T-helper 22 cell (primary cell): ENCODE data around the gene FOXD2.

Source experiments
- DNase-seq: peaks from one replicate; pipeline ENCODE4 v3.0.0-alpha.2; 2020; ENCODE audit warnings: low read depth

Gene FOXD2

DNA sequence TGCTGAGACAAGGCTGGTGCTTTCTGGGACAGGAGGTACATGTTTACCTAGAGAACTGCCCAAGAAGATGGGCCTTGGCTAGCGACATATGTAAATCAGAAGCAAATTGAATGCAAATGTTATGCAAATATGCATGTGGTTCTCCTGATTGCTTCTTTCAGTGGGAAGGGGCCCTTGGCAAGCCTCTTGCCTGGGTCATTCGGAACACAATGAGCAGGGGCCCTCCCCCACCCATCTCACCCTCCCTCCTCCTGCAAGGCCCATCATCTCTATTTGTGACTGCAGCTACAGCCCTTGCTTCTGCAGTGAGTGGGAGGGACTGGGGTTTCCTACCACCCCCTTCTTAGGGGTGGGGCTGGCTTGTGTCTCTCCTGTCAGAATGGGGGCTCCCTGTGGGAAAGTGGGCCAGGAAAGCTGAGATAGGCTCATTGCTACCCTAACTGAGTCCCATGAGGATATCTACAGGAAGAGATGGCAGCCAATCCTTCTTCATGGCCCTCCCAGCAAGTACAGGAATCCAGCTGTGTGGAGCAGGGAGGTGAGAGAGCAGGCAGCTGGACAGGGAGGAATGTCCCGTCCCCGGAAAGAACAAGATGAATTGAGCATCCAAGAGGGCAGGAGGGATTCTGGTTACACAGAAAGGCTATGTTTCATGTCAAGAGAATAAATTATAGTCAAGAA lies 31.0 kb downstream of the FOXD2 start:
- no peak for DNase-seq

DNA sequence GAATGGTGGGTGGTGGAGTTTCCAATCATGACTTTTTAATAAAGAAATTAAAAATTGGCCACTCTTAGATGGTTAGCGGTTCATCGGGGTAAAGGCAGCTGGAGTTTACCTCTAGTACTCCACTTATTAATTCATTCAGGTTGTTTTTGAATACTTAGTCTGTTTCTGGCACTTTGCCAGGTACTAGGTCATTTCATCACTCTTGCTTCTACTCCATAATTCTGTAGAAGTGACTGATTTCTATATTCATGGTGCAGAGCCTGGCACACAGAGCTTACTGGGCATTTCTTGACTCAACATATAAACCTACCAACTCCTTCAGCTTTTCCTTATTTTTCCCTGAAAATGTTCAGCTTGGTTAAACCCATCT lies 31.5 kb downstream of the FOXD2 start:
- no peak for DNase-seq

DNA sequence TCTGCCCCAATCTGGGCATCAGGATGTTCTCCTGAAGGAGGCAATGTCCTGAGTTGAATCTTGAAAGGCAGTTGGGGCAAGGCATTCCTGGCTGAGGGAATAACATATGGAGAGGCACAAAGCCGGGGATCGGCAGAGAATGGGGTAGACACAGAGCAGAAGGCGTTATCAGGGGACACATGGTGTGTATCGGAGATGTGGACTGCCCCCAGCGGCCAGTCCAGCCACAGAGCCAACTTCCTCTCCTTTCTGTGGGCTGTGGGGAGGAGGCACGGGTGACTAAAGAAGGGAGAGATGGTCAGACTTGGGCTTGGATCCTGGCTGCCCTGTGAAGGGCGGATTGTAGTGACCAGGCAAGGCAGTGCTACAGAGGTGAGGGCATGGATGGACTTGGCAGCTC lies 32.1 kb downstream of the FOXD2 start:
- DNase-seq: no peak

DNA sequence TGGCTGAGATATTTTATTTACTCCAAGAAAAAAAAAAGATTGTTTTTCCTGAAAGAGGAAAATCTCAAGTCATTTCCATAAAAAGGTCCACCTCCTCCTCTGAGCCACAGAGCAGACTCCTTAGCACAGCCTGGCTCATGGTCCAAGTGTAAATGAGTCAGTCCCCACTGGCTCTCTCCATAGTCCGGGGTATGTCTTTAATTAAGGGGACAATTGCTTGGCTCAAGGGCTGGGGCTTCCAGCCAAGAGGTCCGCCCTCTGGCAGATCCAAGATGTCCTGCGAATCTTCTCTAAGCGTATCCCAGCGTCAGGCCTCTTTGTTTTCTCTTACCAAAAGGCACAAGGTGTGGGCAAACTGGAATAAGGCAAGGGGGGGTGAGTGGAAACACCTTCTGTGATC lies 33.3 kb downstream of the FOXD2 start:
- DNase-seq: no peak

DNA sequence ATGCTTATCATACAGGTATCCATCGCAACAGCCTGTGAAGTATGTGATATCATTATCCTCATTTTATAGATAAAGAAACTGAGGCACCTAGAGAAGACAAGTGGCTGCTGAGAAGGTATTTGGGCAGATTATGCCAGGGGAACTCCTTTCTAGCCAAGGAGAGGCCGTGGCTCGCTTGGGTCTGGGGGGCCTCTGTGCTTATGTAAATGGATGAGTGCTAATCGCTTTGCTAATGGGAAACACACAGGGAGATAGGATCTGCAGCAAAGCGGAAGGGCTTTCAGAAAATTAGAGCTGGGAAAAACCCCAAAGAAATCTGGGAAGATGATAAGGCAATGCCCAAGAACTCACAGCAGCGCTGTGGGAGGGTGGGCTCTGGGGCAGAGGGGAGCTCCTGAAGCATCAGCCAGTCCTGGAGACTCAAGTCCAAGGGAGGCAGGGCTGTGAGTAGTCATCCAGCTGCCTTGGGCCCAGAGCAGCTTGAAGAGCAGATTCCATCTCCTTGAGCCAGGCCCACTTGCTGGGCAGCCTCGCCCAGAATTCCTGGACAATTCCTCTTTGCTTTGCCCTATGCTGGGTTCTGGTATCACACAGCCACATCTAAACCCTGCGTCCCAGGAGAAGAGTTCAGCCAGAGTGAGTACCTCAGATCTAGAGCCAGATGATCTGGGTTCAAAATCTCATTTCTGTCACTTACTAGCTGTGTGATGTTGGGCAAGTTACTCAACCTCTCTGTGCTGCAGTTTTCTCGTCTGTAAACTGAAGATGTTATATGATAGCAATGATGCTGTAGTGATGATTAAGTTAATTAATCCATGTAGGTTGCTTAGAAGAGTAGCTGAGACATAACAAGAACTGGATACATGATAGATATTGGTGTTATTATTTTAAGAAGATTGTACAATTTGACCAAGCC lies 36.7 kb downstream of the FOXD2 start:
- DNase-seq: no peak

DNA sequence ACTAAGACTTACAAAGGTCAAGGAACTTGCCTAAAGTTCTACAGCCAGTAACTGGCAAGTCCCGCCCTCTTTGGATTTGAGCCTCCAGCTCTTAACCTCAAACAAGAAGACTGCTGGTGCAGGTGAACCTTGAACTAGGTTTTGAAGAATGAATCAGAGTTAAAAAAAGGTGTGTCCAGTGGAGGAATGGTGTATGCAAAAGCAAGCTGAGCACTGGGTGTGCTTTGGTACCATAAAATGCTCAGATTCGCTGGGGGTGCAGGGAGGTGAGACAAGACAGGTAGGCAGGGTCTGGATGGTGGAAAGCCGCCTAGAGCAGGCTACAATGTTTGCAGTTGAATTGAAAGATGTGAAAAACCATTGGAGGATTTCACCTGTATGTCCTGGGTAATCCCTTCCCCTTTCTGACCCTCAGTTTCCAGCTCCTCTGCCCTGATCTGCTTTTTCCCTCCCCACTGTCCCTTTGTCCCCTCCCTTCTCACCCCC lies 39.8 kb downstream of the FOXD2 start:
- no peak for DNase-seq

DNA sequence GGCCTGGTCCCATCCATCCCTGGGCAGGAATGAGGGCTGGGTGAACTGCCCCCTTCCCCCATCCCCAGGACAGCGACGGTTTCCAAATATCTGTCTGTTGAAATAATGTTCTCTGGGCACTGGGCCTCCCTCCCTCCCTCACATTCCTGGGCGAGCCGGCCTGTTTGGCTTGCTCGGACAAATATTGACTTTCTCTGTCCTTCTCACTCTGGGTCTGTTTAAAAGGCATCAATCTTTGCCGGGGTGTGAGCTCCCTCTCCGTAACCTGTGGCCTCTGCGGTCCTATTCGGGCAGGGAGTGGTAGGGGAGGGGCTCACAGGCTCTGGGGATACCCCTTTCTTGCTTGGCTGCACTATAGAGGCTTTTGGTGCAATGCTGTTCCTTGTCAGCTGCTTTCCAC lies 40.2 kb downstream of the FOXD2 start:
- no peak for DNase-seq

DNA sequence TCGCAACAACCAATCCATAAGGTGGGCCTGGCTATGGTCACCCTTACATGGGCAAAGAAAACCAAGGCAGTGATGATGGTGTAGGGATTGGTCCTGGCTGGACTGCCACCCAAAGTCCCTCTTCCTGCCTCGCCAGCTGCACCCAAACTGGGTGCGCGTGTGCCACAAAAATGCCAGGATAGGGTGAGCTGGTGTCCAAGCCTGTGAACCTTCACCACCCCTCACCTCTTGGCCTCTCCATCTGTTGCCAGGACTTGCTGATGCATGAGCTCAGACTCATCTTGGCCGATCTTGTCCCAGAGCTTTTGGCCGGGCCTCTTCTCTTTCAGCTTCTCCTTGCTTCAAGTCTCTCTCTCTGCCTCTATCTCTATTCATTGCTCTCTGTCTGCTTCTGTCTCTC lies 41.8 kb downstream of the FOXD2 start:
- no peak for DNase-seq

DNA sequence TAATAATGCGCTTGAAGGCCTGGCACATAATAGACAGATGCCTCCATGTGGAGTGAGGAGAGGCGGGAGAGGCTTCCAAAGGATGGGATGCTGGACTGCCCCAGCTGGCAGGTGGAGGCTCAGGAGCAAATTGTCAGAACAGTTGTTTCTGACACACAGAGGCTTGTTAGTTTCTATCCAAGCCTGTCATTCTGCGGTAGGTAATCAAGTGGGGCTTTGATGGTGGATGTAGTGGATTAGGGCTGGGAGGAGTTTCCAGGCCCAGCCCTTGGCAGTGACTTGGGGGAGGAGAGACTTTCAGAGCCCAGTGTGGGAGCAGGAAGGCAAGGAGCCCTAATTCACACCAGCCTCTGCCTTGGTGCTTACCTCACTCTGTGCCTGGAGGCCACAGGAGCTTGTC lies 44.1 kb downstream of the FOXD2 start:
- DNase-seq: no peak

DNA sequence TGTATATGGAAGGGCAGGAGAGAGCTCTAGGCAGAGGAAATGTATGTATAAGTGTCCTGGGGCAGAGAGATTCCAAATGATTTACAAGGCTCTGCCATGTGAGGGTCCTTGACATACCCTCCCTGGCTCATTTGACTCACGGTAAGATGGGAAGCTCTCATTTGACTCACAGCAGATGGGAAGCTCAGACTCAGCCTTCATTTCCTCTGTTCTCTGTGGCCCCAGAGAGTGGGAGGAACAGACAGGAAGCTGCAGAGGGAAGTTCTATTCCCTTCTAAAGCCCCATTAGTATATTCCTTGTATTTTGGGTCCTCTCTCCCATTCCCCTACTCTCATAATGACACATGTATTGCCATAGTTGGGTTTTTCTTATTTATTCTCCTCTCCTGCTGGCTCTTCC lies 44.9 kb downstream of the FOXD2 start:
- no peak for DNase-seq

DNA sequence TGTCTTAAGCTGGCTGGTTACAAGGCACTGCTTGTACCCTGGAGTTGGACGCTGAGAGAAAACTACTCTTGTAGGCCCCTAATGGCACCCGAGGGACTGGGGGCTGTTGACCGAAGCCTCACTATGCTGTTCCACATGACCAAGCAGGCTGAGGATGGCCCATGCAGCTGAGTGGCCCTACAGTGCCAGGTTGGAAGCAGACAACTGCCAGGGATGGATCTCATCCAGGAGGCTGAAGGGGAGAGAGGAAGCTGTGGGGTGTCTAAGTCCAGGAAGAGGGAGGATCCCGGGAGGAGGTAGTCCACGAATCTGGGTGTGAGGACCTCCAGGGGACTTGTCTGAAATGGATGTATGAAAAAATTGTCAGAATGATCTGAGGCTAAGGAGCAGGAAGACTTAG lies 45.8 kb downstream of the FOXD2 start:
- no peak for DNase-seq

DNA sequence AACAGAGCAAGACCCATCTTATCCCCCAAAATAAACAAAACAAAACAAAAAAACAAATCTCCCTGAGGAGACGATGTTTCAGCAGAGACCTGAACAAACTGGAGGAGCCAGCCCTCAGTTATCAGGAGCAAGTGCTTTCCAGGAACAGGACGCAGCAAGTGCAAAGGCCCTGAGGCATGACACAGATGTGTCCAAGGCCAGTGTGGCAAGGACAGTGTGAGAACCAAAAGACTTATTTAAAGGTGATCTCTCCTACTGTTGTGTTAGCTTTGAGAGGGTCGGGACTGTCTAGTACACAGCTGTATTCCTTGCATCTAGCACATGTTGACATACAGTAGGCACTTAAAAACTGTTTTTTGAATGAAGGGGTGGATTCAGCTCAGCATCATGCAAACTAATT lies 48.0 kb downstream of the FOXD2 start:
- DNase-seq: no peak

DNA sequence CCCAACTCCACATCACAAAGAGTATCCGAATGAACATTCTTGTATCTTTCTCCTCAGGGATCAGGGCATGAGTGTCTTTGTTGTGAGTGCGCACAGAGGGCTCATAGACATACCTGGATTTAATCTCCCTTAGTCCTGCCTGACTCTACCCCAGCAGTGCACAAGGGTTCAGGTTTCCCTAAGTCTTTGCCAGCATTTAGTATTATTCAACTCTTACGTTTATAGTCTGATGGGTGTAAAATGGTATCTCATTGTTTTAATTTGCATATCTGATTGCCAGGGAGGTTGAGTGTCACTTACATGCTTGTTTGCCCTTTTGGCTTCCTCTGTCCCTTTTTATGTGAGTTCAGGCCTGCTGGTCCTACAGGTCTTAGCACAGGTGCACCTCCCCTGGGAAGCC lies 49.5 kb downstream of the FOXD2 start:
- DNase-seq: no peak

DNA sequence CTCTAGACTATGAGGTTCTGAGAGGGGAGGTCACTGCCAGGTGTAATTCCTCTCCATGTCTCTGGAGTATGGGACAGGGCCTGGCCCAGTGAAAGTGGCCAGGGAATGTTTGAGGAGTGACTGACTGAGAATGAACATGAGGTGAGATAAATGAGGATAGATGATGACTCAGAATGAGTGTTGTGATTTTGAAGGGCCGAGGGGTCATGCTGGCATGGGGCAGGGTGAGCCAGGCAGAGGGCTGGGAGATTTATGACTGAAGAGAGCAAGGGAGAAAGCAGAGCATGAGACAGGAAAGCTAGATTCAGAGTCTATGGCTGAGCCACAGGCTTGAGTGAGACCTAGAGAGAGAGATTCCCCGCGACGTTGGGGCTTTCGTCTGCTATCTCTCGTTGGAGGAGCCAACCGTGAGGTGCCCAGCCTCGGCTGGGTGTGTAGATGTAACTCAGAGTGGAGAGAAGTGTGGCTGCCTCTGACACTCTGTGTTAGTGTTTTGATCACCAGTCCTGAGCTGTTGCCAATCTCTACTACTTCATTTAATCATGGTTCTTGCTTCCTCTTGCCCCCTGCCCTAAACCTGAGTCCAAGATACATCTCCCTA lies 50.1 kb downstream of the FOXD2 start:
- DNase-seq: no peak
